Measurements from ENCODE around the gene GPR157.

GPR157 gene

DNA sequence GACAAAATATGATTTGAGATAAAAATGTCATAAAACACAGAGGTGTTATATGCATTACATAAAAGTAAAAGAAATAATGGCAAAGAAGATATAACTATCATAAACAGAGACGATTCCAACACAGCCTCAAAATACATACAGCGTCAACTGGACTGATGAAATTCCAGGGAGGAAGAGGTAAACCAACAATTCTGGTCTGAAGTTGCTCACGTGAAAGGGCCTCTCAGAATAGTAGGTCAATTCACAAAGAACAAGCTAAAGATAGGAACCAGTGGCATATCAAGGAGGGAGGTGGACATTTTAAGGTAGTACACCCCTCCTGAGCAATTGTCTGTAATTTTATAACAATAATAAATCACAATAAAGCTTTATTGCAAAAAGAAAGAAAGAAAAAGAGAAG, 78.1 kb downstream of the GPR157 start:
- no peak for DNase-seq (ENCODE audit: low read depth)
- no peak for TF ChIP-seq CTCF (IDR thresholded peaks at IDR 0.05; ENCODE audit: low read depth, low read length)
- TF ChIP-seq MYC (IDR thresholded peaks at IDR 0.05; ENCODE audit: low read depth, low read length): no peak
- TF ChIP-seq, protein P1, sequence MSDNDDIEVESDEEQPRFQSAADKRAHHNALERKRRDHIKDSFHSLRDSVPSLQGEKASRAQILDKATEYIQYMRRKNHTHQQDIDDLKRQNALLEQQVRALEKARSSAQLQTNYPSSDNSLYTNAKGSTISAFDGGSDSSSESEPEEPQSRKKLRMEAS (IDR thresholded peaks at IDR 0.05; ENCODE audit: low read depth, low read length): no peak
- no peak for TF ChIP-seq POLR2A (IDR thresholded peaks at IDR 0.05; ENCODE audit: extremely low read depth, insufficient read length)
- H3K4me3 ChIP-seq (ENCODE audit: low read depth, low read length): no peak overlapping the region
